C1 segment of cervical spinal cord (tissue), 14 donors: Measurements from ENCODE around the gene PABPC1L.
A peak's percentile ranks its signal among the peaks of the same experiment; 100 is the strongest.
"Not testable (repeated sequence)": the region's sequence is repeated elsewhere in the genome, so short reads cannot be mapped to it uniquely, and the experiment has no call there.

Source experiments
- DNase-seq, 14 donors: peaks; one replicate each; lab custom pipeline; 2025; lab: John Stamatoyannopoulos, UW

Gene PABPC1L

GRCh38 chr20:44909872-44910689, at the start of gene PABPC1L:
Gene PABPC1L, plus strand, starts transcription at chr20:44910060. Its CDS starts 84 bp downstream, at chr20:44910144.
- peak in 7 of 14 donors; percentile 4 to 43 (median 17) for DNase-seq

GRCh38 chr20:44861531-44862006, 48.3 kb upstream of the PABPC1L start:
- DNase-seq = peak in 7 of 14 donors; percentile 1 to 46 (median 8)

DNA sequence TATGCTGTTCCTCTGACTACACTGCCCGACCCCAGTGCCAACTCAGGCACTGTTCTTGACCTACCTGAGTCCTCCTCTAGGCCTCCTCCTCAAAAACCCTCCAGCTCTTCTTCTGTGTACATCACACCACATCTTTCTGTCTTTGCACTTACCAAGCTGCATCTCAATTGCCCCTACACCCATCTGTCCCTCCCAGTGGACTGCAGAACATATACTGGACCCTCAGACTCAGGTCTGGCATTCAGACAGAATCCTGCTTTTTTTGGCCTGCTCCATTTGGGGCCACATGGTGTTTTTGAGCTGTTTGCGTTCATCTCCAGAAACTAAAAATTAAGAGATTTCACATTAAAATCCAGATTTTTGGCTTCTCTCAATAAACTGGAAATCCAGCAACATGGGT, 47.6 kb upstream of the PABPC1L start:
- DNase-seq = no peak

DNA sequence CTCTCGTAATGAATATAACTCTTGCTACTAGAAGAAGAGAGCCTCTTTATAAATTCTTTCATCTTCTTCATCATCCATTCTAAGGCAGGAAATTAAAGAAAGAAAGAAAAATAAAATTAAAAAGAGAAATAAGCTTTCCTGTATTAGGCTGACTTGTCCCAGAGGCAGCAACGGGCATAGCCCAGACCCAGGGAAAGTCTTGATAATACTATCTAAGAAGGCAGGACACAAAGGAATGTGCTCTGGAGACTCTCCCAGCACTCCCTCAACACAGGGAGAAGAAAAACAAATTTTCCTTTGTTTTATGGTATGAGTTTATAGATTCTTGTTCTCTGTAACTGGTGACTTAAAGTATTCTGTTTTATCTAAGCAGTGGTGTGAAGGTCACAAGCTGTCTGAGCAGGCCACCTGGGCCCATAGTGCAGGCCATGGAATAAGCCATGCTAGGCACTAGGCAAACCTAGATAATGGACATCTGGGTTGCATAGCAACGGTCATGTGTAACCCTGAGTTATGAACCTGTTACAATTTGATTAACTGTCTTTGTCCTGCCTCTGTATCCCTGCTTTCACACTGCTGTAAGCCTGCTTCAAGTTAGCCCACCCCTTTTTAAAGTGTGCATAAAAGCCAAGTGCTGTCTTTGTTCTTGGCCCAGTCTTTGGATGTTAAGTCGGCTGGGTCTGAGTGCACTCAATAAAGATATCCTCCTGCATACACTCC, 46.3 kb upstream of the PABPC1L start:
- DNase-seq = not testable (repeated sequence)

- DNase-seq = not testable (repeated sequence)
These were observed 45.4 kb upstream of the PABPC1L start for GRCh38 chr20:44864493-44864892.

- DNase-seq = no peak
These were observed 43.0 kb upstream of the PABPC1L start for GRCh38 chr20:44866703-44867335.

DNA sequence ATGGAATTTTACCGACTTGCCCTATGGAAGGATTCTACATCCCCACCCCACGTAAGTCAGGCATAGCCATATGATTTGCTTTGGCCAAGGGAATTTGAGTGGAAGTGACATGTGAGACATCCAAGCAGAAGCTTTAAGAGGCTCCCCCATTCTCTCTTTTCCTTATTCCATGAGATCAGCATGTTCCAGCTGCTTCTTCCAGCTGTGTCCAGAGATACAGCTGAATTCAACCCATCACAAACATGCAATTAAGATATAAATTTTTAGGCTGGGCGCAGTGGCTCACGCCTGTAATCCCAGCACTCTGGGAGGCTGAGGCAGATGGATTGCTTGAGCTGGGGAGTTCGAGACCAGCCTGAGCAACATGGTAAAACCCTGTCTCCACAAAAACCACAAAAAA, 40.4 kb upstream of the PABPC1L start:
- no peak for DNase-seq

DNA sequence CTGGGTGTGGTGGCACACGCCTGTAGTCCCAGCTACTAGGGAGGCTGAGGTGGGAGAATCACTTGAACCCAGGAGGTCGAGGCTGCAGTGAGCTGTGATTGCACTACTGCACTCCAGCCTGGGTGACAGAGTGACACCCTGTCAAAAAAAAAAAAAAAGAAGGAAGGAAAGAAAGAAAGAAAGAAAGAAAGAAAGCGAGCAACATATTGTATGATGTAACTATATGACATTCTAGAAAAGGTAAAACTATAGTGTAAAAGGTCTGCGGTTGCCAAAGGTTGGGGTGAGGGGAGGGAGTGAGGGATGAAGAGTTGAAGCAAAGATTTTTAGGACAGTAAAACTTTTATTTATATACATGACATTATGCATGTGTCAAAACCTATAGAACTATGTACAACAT, 27.5 kb upstream of the PABPC1L start:
- DNase-seq = not testable (repeated sequence)

DNA sequence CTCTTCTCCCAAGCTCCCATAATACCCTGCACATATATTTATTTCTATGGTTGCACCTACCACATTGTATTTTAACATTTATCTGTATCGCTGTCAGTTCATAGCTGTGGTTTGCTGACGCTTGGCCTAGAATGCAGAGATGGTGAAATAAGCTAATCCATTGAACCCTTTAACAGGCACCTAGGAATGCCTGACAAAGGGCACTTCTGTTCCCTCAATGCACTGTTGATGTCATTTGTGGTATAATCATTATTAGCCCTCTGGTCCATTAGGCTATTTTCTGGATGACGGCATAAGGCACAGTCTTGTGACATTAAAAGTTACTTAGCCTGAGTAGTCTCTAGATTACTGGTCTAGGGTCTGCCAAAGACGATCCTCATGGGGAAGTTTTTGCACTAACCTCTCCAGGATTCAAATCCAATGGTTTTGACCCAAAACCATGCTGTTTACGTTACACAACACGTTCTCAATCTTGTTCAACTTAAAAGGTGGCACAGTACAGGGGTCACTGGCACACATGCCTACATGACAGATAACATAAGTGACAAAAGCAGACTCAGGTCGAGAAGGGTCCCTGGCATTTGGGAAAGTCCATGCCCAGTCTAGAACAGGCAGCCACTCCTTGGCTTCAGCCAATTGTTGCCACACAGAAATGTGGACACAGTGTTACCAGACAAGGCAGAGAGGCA, 26.5 kb upstream of the PABPC1L start:
- DNase-seq = no peak

GRCh38 chr20:44884907-44885391, 24.9 kb upstream of the PABPC1L start:
- peak in 1 of 14 donors; percentile 22 for DNase-seq

- DNase-seq = peak; percentile 81 to 97 (median 94)
These were observed 24.2 kb upstream of the PABPC1L start, which contains the start of gene YWHAB for GRCh38 chr20:44885392-44886265. Gene YWHAB, plus strand, starts transcription at chr20:44885705. Its CDS starts 15,829 bp downstream, at chr20:44901534.

- DNase-seq = peak in 1 of 14 donors; percentile 28
These were observed 23.6 kb upstream of the PABPC1L start for GRCh38 chr20:44886266-44886651.

DNA sequence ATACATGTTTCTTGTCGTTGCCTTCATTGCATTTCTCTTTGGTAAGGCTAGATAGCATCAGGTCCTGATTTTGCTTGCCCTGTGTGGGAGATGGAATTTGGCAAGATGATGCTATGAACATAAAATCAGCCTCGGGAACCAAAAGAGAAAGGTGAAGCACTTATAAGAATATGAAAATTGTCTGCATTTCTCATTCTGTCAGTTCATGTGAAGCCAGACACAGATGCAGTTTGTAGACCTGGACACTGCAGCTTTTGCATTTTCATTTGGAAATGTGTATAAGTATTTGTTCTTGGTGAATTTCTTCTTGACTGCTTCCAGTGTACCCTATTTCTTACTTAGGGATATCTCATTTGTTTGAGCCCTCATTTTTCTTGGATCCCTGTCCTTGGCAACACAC, 23.0 kb upstream of the PABPC1L start:
- no peak for DNase-seq

- DNase-seq = no peak
These were observed 22.4 kb upstream of the PABPC1L start for GRCh38 chr20:44887466-44887865.

DNA sequence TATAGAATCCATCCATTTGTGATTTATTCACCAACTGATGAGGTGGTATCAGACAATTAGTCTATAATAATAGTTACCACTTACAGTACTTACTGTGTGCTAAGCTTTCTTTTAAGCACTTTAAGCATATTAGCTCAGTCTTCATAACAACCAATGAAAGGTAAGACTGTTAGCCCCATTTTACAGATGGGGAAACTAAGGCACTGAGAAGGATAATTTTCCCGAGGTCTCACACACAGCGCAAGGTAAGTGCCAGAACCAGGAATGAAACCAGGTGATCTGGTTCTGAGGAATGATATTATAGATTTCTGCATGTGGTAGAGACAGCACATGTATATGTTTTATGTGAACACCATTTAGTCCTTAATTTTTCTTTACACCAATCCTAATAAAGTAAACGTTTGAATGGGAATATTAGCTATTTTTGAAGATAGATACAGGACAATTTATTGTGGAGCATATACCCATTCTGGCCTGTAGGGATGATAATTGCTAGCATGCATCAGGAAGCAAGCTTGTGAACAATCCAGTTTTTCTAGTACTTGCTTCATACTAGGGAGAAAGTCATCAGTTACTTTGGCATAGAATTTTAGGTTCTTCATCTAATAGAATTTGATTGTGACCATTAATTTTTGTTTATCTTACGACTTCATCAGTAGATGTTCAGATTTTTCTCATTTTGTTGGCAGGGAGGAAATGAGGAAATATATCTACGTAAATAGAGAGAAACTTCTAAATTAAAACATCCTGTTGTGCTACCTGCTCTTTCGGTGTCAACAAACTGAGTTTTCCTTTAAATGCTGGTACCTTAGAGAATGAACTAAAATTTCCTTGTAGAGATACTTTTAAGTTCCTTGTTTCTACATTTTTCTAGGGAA, 21.4 kb upstream of the PABPC1L start:
- no peak for DNase-seq

DNA sequence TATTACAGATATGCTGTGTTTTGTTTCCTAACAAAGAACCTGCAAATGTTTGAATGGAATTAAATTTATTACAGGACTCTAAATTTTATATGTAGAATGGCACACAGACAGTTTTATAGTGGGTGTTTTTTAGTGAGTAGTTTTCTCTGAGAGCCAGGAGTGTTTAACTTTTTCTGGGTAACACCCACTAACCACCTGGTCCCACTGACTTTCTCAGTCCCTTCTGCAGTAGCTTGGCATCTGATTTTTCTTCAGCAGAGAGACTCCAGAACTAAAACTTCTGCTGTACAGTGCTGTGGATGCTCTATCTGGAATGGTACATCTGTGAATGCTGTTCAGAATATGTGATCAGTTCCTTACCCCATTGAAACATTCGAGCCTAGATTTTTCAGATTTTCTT, 18.0 kb upstream of the PABPC1L start:
- DNase-seq = no peak

- no peak for DNase-seq
These were observed 14.9 kb upstream of the PABPC1L start for GRCh38 chr20:44894959-44895358.

GRCh38 chr20:44896583-44896982, 13.3 kb upstream of the PABPC1L start:
- no peak for DNase-seq

GRCh38 chr20:44897133-44897532, 12.7 kb upstream of the PABPC1L start:
- DNase-seq = no peak
